Upper lobe of right lung (tissue), 1 donor: Measurements from ENCODE around the gene LRMDA. TPM values are rescaled to one million over a fixed set of nuclear protein-coding genes. Genes with fewer than 3 reads are reported as not detected.

Source experiments
- ATAC-seq: fragments of 200-7000 bp; cut with Tn5 transposase; one replicate; pipeline ENCODE4 v1.9.1; 2020; ENCODE audit warnings: mild to moderate bottlenecking, moderate library complexity
- DNase-seq: peaks from one replicate; pipeline ENCODE4 v3.0.0-alpha.2; 2020
- H3K27ac ChIP-seq: fragments of 200-600 bp; one replicate; pipeline ENCODE4 v1.8.0; 2022
- H3K27me3 ChIP-seq: fragments of 200-600 bp; one replicate; pipeline ENCODE4 v1.8.0; 2022; ENCODE audit warnings: mild to moderate bottlenecking
- H3K36me3 ChIP-seq: fragments of 200-600 bp; one replicate; pipeline ENCODE4 v1.8.0; 2022
- H3K4me1 ChIP-seq: fragments of 200-600 bp; one replicate; pipeline ENCODE4 v1.8.0; 2022
- H3K4me3 ChIP-seq: fragments of 200-600 bp; one replicate; pipeline ENCODE4 v1.8.0; 2022; ENCODE audit warnings: mild to moderate bottlenecking
- H3K9me3 ChIP-seq: fragments of 200-600 bp; one replicate; pipeline ENCODE4 v1.8.0; 2022
- intact Hi-C: fragments of 100-400 bp; cut with DNase I; formaldehyde crosslinking; loops from one replicate; pipeline ENCODE4 v1.11.0; 2022
- total RNA-seq: library from RNA; stranded (reverse); fragmentation: NEBNext Ultra II Directional; extraction: Animal tissue kit (Norgen Biotek cat#: 25700); gene quantifications from one replicate; pipeline ENCODE4 v1.2.1, GENCODE V29; 2021
- TF ChIP-seq, protein P1 (sequence below): fragments of 200-600 bp; IDR thresholded peaks from one replicate; pipeline ENCODE4 v1.8.0; 2022; ENCODE audit warnings: antibody characterized with exemption
- donor health status: DM: no; HTN: yes; CAD: no; lungs with severe emphysema.

LRMDA gene
- total RNA-seq, 1 donor from 2014 or later, result 20.0 TPM

DNA sequence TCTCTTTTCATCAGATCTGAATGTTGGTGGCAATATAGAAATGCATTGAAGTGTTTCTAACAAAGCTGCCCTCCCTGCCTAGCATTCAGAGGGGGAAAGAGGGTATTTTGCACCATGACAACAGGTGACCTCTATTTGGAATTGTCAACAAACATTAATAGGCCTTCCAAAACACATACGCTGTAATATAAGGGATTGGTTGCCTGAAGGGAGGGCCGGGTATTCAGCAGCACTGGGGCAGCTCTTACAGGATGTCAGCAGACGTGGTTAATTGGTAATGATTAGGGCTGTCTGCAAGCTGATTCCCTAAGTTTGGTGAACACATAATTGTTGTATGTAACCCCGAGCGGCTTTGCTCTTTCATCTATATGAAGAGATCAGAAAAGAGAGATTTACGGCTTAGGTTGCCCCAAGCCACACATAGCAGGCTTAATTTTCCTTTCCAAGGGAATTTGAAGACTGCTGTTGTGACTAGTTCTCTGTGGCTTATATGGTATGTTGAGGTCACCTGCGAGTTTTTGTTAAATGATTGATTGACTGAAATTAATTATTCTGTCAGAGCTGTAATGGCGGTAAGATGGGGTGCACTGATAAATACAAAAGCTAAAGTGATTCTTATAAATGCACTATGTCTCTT lies 759.3 kb downstream of the LRMDA start:
- no peak for ATAC-seq
- H3K36me3 ChIP-seq, result no peaks in the 10 kb centered on the region
- H3K27ac ChIP-seq, result no peak overlapping the region
- no peaks in the 10 kb centered on the region for H3K9me3 ChIP-seq
- DNase-seq, result no peak
- H3K27me3 ChIP-seq, result no peaks in the 10 kb centered on the region
- intact Hi-C loops, result no loop called here
- TF ChIP-seq, protein P1, sequence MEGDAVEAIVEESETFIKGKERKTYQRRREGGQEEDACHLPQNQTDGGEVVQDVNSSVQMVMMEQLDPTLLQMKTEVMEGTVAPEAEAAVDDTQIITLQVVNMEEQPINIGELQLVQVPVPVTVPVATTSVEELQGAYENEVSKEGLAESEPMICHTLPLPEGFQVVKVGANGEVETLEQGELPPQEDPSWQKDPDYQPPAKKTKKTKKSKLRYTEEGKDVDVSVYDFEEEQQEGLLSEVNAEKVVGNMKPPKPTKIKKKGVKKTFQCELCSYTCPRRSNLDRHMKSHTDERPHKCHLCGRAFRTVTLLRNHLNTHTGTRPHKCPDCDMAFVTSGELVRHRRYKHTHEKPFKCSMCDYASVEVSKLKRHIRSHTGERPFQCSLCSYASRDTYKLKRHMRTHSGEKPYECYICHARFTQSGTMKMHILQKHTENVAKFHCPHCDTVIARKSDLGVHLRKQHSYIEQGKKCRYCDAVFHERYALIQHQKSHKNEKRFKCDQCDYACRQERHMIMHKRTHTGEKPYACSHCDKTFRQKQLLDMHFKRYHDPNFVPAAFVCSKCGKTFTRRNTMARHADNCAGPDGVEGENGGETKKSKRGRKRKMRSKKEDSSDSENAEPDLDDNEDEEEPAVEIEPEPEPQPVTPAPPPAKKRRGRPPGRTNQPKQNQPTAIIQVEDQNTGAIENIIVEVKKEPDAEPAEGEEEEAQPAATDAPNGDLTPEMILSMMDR, result no peak
- no peak overlapping the region for H3K4me3 ChIP-seq
- peaks cover 4% of the 10 kb centered on the region for H3K4me1 ChIP-seq

DNA sequence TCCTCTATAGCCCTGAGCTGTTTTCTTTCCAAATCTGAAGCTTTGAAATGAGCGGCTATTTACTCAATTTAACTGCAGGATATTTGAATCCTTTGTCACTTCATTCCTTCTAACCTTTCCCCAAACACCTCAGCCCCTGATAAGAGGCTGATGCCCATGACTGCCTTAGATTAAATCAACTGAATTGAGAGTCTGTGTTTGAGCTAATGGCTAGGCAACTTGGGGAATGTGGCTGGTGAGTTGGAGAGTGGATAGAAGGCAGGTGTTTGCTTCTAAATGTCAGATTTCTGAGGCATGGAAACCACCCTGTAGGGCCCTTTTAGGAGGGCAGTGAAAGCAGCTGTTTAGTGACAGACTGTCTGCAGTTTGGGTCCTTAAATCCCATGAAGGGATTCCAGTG lies 759.9 kb downstream of the LRMDA start:
- Histone ChIP-seq H3K36me3 (no peaks in the 10 kb centered on the region), H3K27me3 (no peaks in the 10 kb centered on the region), H3K9me3 (no peaks in the 10 kb centered on the region), H3K4me3 (no peak overlapping the region), H3K27ac (no peak overlapping the region), H3K4me1 (peaks cover 10% of the 10 kb centered on the region)
- no peak for ATAC-seq
- TF ChIP-seq, protein P1, result no peak
- no peak for DNase-seq
- intact Hi-C loops, result no loop called here

DNA sequence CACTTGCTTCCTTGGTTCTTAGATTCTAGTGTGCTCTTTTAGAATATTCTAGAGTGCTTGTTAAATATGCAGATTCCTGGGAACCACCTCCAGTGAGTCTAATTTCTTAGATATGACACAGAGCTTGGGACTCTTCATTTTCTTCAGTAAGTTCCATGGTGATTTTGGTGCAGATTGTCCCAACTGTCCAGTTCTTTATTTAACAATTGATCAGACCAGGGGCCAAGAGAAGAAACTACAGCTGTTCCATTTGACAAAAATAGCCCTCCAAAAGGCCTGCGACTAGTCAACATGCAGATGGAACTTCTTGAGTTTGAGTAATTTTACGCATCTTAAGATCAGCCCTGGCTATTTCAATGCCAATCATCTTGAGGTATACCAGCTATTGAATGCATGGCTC lies 760.7 kb downstream of the LRMDA start:
- no peak for ATAC-seq
- intact Hi-C loops, result no loop called here

DNA sequence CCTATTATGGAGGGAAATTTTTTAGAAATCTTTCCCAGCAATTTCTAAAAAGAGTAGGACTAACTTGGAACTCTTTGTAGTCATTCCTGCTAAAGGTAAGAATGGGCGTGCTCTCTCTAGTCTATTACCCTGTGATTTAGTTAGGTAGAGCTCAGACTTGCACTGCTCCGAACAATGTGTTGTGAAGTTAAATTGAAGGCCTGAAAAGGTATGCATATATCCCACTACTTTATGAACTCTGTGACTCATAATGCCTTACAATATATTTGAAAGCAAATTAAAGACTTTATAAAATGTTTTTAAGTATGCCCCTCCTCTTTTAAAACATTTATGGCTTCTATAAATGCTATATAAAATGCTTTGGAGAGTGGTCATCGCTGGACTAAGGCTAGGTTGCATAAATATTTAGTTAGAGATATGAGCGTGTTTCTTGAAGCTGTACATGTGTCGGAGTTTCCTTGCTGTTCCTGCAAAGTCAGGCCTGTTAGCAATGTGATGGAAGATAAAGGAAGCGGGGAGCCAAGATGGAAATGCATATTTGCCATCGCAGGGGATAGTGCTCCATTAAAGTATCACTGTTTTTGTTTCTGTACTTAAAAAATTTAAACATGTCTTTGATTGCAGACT lies 761.4 kb downstream of the LRMDA start:
- intact Hi-C loops, result no loop called here

More for the DNA sequence above, 760.7 kb downstream of the LRMDA start:
- H3K27ac ChIP-seq, result no peak overlapping the region
- peaks cover 11% of the 10 kb centered on the region for H3K4me1 ChIP-seq
- H3K36me3 ChIP-seq, result no peaks in the 10 kb centered on the region
- no peaks in the 10 kb centered on the region for H3K27me3 ChIP-seq
- no peak overlapping the region for H3K4me3 ChIP-seq
- TF ChIP-seq, protein P1, result no peak
- H3K9me3 ChIP-seq, result no peaks in the 10 kb centered on the region
- DNase-seq, result no peak

DNA sequence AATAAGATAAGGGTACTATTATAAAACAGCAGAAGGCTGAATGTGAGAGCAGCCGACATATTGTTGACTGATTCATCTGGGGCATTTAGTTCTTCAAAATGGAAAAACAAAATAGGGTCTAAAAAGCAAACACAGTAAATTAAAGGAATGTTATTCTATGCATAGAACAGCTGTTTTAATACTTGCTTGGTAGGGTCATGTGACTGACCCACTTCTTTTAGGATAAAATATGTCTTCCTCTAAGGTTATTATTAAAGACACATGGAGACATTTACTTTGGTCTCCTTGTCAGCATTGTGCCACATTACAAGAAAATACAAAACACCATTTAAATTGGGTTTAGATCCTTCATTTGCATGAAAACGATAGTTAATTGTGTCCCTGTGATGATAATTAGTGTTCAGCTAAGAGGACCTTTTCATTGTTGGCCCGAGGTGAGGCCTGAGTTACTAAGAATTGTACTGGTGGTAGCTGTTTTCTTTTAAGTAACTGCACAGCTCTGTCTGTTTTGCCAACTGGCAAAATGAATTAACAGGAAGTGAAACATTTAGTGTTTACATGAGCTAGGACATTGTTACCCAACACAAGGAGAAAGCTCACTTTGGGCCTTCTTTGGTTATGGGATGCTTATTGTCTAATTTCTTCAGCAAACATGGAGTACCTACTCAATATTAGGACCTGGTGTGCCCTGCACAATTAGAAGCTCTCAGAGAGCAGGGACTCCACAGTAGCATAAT lies 764.4 kb downstream of the LRMDA start:
- intact Hi-C loops, result no loop called here
- DNase-seq (no peak), ATAC-seq (peak; percentile 63)
- H3K36me3 ChIP-seq, result no peaks in the 10 kb centered on the region
- peaks cover 11% of the 10 kb centered on the region for H3K4me1 ChIP-seq
- no peaks in the 10 kb centered on the region for H3K9me3 ChIP-seq
- TF ChIP-seq, protein P1, result no peak
- no peak overlapping the region for H3K4me3 ChIP-seq
- H3K27ac ChIP-seq, result no peak overlapping the region
- no peaks in the 10 kb centered on the region for H3K27me3 ChIP-seq

More for the DNA sequence above, 761.4 kb downstream of the LRMDA start:
- no peaks in the 10 kb centered on the region for H3K27me3 ChIP-seq
- no peaks in the 10 kb centered on the region for H3K9me3 ChIP-seq
- no peak overlapping the region for H3K4me3 ChIP-seq
- ATAC-seq (no peak), DNase-seq (no peak)
- no peaks in the 10 kb centered on the region for H3K36me3 ChIP-seq
- TF ChIP-seq, protein P1, result no peak
- no peak overlapping the region for H3K27ac ChIP-seq
- peaks cover 11% of the 10 kb centered on the region for H3K4me1 ChIP-seq
